SW 1271 (cell line): ENCODE measurements around the gene RFWD3.

Source experiments
- DNase-seq, 2 experiments: peaks; one replicate each; lab custom pipeline; 2025; lab: John Stamatoyannopoulos, UW

Gene RFWD3

GRCh38 chr16:74578433-74578832 is 88.2 kb downstream of the RFWD3 start:
- DNase-seq: no peak

DNA sequence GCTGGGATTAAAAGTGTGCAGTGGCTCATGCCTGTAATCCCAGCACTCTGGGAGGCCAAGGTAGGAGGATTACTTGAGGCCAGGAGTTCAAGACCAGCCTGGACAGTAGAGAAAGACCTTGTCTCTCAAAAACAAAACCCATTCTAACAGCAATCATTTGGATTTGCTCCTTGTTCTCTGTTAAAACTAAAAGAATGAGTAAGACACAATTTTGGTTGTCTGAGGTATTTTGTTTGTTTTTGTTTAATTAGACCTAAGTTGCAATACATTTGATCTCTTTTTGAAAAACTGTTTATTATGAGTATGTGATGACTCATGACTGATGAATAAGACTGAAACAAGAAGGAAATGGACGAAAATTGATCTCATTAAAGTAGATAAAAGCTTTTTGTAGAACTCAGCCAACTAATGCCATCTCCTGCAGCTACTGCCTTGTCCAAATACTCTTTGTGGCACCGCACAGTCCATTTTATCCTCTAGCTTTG is 88.8 kb downstream of the RFWD3 start:
- peak in 1 of 2 experiments; percentile 68 for DNase-seq

GRCh38 chr16:74575807-74576643 is 90.7 kb downstream of the RFWD3 start:
- DNase-seq: no peak

GRCh38 chr16:74575175-74575806 is 91.4 kb downstream of the RFWD3 start:
- DNase-seq: no peak

GRCh38 chr16:74574146-74574545 is 92.5 kb downstream of the RFWD3 start:
- DNase-seq: no peak

GRCh38 chr16:74573622-74574021 is 93.1 kb downstream of the RFWD3 start:
- DNase-seq: no peak
